GM19467 (cell line): ENCODE results near the gene SVOP.
"Not testable (repeated sequence)": the region's sequence is repeated elsewhere in the genome, so short reads cannot be mapped to it uniquely, and the experiment has no call there.

Experiments used
- ATAC-seq: cut with Tn5 transposase; IDR thresholded peaks from one replicate; pipeline ENCODE4 v1.9.1; 2021; ENCODE audit warnings: mild to moderate bottlenecking, moderate library complexity; ENCODE audit not compliant: unreplicated experiment

The SVOP gene

DNA sequence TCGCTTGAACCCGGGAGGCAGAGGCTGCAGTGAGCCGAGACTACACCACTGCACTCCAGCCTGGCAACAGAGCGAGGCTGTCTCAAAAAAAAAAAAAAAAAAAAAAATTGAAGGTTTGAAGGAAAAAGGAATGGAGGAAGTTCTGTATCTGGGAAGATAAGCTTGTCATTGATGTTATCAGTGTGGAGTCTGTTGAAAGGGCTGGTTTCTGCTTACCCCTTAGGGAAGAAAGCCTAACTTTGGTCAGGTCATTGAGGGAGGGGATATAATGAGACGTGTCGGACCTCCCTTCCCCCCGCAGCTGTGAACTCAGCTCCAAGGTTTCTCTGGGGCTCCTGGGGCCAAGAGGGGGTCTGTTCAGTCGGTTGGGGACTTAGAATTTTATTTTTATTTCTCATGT lies 124.5 kb downstream of the SVOP start:
- no peak for ATAC-seq

- no peak for ATAC-seq
Measured at GRCh38 chr12:108895220-108895802, 125.6 kb downstream of the SVOP start.

- no peak for ATAC-seq
Measured at GRCh38 chr12:108890208-108890607, 130.7 kb downstream of the SVOP start.

- ATAC-seq, result no peak
Measured at GRCh38 chr12:108888031-108888430, 132.8 kb downstream of the SVOP start.

- ATAC-seq, result no peak
Measured at GRCh38 chr12:108886873-108887629, 133.8 kb downstream of the SVOP start.

GRCh38 chr12:108884116-108885012 lies 136.5 kb downstream of the SVOP start:
- no peak for ATAC-seq

DNA sequence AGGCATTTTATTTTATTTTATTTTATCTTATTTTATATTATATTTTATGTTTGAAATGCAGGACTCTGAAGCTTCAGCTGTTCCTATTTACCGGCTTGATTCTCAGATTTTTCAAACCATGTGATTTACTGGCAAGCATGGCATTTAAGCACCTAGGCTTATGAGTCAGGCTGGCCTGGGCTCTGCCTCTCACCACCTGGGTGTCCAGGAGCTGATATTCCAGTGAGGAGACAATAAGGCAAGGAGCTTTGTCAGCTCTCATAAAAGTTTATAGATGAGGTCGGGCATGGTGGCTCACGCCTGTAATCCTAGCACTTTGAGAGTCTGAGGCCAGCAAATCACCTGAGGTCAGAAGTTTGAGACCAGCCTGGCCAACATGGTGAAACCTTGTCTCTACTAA lies 138.9 kb downstream of the SVOP start:
- no peak for ATAC-seq

DNA sequence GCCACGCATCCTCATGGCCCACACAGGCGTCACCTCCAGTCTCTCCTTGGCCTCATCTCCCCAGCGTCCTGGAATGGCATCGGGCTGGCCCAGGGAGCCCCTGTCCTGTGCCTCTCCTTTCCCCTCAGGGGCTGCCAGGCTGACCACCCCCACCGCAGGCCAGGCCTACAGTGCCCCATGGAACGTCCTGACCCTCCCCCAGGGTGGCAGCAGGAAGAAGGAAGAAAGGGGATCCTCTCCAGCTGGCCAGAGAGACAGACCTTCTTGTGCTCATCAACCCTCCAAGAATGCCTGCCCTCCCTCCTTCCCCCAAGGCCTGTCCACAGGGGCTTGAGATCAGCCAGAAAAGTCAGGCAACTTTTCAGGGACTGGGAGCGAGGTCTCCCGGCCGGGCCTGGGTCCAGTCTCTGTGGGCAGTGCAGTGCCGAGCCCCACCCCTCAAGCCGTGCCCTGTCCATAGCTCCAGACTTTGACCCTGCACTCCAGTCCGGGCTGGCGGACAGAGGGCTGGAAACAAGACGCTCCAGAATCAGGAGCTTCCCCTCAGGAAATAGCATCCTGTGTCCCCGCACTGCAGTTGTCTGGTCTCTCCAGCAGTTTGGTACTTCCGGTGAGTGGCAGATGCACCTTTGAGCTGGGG lies 141.1 kb downstream of the SVOP start, which contains the start of gene DAO:
Gene DAO (plus strand): TSS at position 478 of the 640 bp plus-strand sequence. CDS start 4,915 bp downstream, outside the sequence.
- ATAC-seq, result no peak

GRCh38 chr12:108876550-108876949 lies 144.3 kb downstream of the SVOP start:
- ATAC-seq, result no peak

GRCh38 chr12:108875682-108876361 lies 145.0 kb downstream of the SVOP start:
- no peak for ATAC-seq

DNA sequence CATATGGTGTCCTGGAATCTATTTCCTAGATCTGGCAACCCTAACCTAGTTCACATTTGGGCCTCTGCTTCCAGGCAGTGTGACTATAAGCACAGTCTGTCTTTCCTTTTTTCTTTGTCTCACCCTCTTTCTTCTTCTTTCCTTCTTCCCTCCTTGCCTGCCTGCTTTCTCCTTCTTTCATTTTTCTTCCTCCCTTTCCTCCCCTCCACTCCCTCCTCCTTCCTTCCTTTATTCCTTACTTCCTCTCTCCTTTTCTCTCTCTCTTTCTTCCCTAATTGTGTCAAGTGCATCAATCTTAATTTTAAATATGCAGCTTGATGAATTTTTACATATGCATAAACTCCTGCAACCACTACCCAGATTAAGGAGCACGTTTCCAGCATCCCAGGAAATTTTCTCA lies 145.6 kb downstream of the SVOP start:
- ATAC-seq, result no peak

GRCh38 chr12:108868781-108869180 lies 152.1 kb downstream of the SVOP start:
- no peak for ATAC-seq

DNA sequence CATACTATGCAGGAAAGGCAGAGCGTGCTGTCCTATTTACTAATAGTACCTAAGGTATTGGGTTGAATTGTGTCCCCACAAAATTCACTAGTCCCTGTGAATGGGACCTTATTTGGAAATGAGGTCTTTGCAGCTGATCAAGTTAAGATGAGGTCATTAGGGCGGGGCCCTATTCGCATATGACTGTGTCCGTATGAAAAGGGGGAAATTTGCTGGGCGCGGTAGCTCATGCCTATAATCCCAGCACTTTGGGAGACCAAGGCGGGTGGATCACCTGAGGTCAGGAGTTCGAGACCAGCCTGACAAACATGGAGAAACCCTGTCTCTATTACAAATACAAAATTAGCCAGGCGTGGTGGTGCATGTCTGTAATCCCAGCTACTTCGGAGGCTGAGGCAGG lies 154.8 kb downstream of the SVOP start:
- ATAC-seq, result not testable (repeated sequence)

DNA sequence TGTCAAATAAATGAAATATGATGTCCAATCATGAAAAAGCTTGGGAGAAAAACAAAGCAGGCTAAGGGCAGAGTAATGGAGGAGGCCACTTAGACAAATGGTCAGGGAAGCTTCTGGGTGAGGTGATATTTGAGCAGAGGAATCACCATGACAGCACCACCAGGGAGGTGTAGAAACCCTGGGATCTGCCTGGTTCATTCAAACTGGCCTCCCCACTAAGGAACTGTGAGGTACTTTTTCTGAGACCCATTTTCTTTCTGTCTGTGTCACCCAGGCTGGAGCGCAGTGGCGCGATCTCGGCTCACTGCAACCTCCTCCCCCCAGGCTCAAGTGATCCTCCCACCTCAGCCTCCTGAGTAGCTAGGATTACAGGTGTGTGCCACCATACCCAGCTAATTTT lies 155.7 kb downstream of the SVOP start:
- ATAC-seq, result no peak

DNA sequence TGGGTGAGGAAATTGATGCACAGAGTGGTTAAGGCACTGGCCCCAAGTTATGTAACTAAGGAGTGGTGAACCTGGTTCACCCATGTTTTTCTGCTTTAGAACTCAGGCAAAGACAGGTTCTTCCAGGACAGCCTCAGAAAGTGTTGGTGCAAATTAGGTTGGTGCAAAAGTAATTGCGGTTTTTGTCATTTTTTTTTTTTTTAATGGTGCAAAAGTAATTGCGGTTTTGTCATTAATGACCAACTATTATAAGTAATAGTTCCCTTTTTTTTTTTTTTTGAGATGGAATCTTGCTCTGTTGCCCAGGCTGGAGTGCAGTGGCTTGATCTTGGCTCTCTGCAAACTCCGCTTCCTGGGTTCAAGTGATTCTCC lies 158.3 kb downstream of the SVOP start:
- ATAC-seq, result no peak

DNA sequence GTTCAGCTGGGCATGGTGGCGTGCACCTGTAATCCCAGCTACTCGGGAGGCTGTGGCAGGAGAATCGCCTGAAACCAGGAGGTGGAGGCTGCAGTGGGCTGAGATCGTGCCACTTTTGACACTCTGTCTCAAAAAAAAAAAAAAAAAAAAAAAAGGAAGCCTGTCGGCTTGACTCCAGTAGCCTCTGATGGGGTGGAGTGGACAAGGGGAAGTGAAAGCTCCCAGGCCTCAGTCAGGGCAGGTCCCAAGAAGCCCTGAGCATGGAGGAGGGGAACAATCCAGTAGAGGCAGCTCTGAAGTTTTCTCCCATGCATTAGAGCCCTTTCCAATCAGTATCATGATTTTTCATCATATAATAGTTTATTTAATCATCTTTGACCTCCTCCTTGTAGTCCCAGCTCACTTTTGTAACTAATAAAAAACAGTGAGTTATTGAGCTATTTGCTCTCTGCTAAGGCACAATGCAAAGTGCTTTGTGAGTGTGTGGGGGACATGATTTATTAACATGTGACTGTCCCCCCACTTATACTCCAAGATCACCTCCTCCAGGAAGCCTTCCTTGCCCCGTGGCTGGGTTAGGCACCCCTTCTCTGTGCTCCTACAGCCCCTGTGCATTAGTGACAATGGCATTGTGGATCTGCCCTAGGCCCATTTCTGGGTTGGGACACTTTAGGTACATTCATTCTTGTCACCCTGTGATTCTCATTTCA lies 158.8 kb downstream of the SVOP start:
- ATAC-seq, result no peak

- ATAC-seq, result no peak
Measured at GRCh38 chr12:108860443-108860842, 160.4 kb downstream of the SVOP start.

GRCh38 chr12:108859923-108860291 lies 161.0 kb downstream of the SVOP start:
- ATAC-seq, result no peak

DNA sequence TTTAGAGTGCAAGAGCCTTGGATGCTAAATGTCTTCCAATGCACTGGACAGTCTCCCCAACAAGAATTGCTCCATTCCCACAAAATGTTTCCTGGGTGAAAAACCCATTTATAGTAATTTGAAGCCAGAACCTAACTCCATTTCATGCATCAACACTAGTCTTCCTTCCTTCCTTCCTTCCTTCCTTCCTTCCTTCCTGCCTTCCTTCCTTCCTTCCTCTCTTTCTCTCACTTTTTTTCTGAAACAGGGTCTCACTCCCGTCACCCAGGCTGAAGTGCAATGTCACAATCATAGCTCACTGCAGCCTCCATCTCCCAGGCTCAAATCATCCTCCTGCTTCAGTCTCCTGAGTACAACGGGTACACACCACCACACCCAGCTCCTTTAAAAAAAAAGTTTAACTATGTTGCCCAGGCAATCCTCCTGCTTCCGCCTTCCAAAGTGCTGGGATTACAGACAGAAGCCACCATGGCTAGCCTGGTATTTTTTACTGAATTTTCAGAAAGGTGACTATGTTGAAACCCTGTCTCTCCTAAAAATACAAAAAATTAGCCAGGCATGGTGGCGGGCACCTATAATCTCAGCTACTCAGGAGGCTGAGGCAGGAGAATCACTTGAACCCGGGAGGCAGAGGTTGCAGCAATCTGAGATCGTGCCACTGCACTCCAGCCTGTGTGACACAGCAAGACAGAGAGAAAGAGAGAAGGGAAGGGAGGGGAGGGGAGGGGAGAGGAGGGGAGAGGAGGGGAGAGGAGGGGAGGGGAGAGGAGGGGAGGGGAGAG lies 161.5 kb downstream of the SVOP start:
- ATAC-seq, result not testable (repeated sequence)
